Kidney (tissue), 14 donors: ENCODE measurements around the gene ARID5B. TPM values are rescaled to one million over a fixed set of nuclear protein-coding genes. Genes with fewer than 3 reads are reported as not detected.

Experiments used
- DNase-seq, 5 donors: peaks; one replicate each; pipeline ENCODE4 v3.0.0-alpha.2; 2013 to 2020
- FAIRE-seq: peaks from 2 replicates; lab custom pipeline; 2012; peaks lifted over from hg19 to GRCh38; lab: Jason Lieb, UNC
- H3K27ac ChIP-seq, 2 donors: one replicate each; pipeline ENCODE4 v1.7.0; 2013; ENCODE audit warnings: low read depth in 2 of 2, low read length in 2 of 2, inconsistent platforms in 1 of 2
- H3K27me3 ChIP-seq: one replicate; pipeline ENCODE4 v1.7.1; 2013; ENCODE audit warnings: low read length, inconsistent platforms; ENCODE audit not compliant: control insufficient read depth, insufficient read depth
- H3K36me3 ChIP-seq, 3 donors: one replicate each; pipeline versions ENCODE4 v1.7.0 to v1.7.1; 2013; ENCODE audit warnings: low read length in 3 of 3, control low read depth in 1 of 3, inconsistent platforms in 1 of 3; ENCODE audit not compliant: insufficient read depth in 3 of 3, control insufficient read depth in 2 of 3
- H3K4me1 ChIP-seq, 3 donors: one replicate each; pipeline versions ENCODE4 v1.7.0 to v1.7.1; 2013; ENCODE audit warnings: low read length in 3 of 3, inconsistent platforms in 1 of 3, low read depth in 1 of 3; ENCODE audit not compliant: control insufficient read depth in 2 of 3, insufficient read depth in 2 of 3
- H3K4me3 ChIP-seq, 3 donors: one replicate each; pipeline versions ENCODE4 v1.7.0 to v1.8.1; 2013; ENCODE audit warnings: low read length in 3 of 3, control low read depth in 1 of 3, inconsistent platforms in 1 of 3
- H3K9ac ChIP-seq, 3 donors: one replicate each; pipeline versions ENCODE4 v1.7.0 to v1.7.1; 2013; ENCODE audit warnings: low read length in 3 of 3, control low read depth in 1 of 3, inconsistent platforms in 1 of 3
- H3K9me3 ChIP-seq, 3 donors: one replicate each; pipeline versions ENCODE4 v1.7.0 to v1.7.1; 2013; ENCODE audit warnings: low read length in 3 of 3, control low read depth in 1 of 3, inconsistent platforms in 1 of 3; ENCODE audit not compliant: control insufficient read depth in 2 of 3, insufficient read depth in 1 of 3
- CTCF ChIP-seq: IDR thresholded peaks from 3 replicates; pipeline ENCODE4 v1.5.1; 2012; ENCODE audit warnings: mild to moderate bottlenecking, moderate library complexity, borderline replicate concordance; ENCODE audit not compliant: insufficient read depth; ENCODE audit errors: extremely low read depth
- intact Hi-C: fragments of 100-400 bp; cut with DNase I; formaldehyde crosslinking; loops from one replicate; pipeline ENCODE4 v1.11.1; 2022
- polyA plus RNA-seq: library from polyadenylated mRNA; stranded (reverse); fragments of 350-450 nt; fragmentation: Illumina TruSeq; extraction: RNeasy Lipid Tissue Mini Kit (QIAGEN cat#74804); gene quantifications from one replicate; pipeline ENCODE4 v1.2.3, GENCODE V29; 2014; ENCODE audit warnings: low read depth, low replicate concordance; ENCODE audit not compliant: insufficient read depth
- total RNA-seq: library from RNA; stranded (reverse); fragmentation: NEBNext Ultra II Directional; extraction: Animal tissue kit (Norgen Biotek cat#: 25700); gene quantifications from one replicate; pipeline ENCODE4 v1.2.1, GENCODE V29; 2021
- donor health status: control.
- donor health status: control.
- donor health status: control.
- donor health status: control.
- donor health status: control.
- donor health status: DM: yes; HTN: yes; CAD: no.
- donor health status: Normal renal cell carcinoma (clear cell type).

Gene ARID5B
- total and polyA plus RNA-seq, 2 donors from 2014 or later = 8.6 to 77.9 TPM

- DNase-seq (peak; percentile 51 to 82 (median 70)), FAIRE-seq (peak; percentile 56)
- H3K9ac ChIP-seq = peak overlapping the region; percentile 70 to 96 (median 84)
- H3K9me3 ChIP-seq = no peaks in the 10 kb centered on the region
- intact Hi-C loops = no loop called here
- no peak for TF ChIP-seq CTCF
- H3K4me3 ChIP-seq = peak overlapping the region; percentile 73 to 91 (median 86)
- H3K4me1 ChIP-seq = peaks cover 22 to 68% (median 38%) of the 10 kb centered on the region in 3 donors
- no peaks in the 10 kb centered on the region for H3K27me3 ChIP-seq
- H3K36me3 ChIP-seq = peaks cover 10 to 23% (median 10%) of the 10 kb centered on the region in 3 donors
- H3K27ac ChIP-seq = peak overlapping the region; percentile 96 to 98
Observed at GRCh38 chr10:62050893-62051433, 149.5 kb downstream of the ARID5B start.

- intact Hi-C loops = no loop called here
- Histone ChIP-seq H3K9ac (peak overlapping the region in 1 of 3 donors; percentile 96), H3K36me3 (peaks cover 10 to 29% (median 10%) of the 10 kb centered on the region in 3 donors), H3K27me3 (no peaks in the 10 kb centered on the region), H3K4me1 (peaks cover 16 to 58% (median 31%) of the 10 kb centered on the region in 3 donors), H3K27ac (peak overlapping the region; percentile 80 to 96), H3K9me3 (no peaks in the 10 kb centered on the region), H3K4me3 (peak overlapping the region in 2 of 3 donors; percentile 86 to 91)
- FAIRE-seq = no peak
- TF ChIP-seq CTCF = no peak
- no peak for DNase-seq
Observed at GRCh38 chr10:62052276-62052675, 150.8 kb downstream of the ARID5B start.

- Histone ChIP-seq H3K9me3 (no peaks in the 10 kb centered on the region), H3K9ac (peak overlapping the region in 1 of 3 donors; percentile 2), H3K4me1 (peaks cover 6 to 57% (median 20%) of the 10 kb centered on the region in 3 donors), H3K4me3 (peak overlapping the region in 2 of 3 donors; percentile 45 to 86), H3K27me3 (no peaks in the 10 kb centered on the region), H3K36me3 (peaks cover 10 to 37% (median 10%) of the 10 kb centered on the region in 3 donors), H3K27ac (peak overlapping the region; percentile 66 to 80)
- no peak for TF ChIP-seq CTCF
- DNase-seq (no peak), FAIRE-seq (no peak)
- intact Hi-C loops = no loop called here
Observed at GRCh38 chr10:62053860-62054259, 152.4 kb downstream of the ARID5B start.

GRCh38 chr10:62054408-62054807 is 152.9 kb downstream of the ARID5B start:
- H3K27me3 ChIP-seq = no peaks in the 10 kb centered on the region
- intact Hi-C loops = no loop called here
- TF ChIP-seq CTCF = no peak
- H3K27ac ChIP-seq = peak overlapping the region; percentile 66 to 80
- no peak for DNase-seq
- no peak for FAIRE-seq
- H3K4me1 ChIP-seq = peaks cover 6 to 61% (median 22%) of the 10 kb centered on the region in 3 donors
- peak overlapping the region in 2 of 3 donors; percentile 45 to 86 for H3K4me3 ChIP-seq
- H3K9ac ChIP-seq = peak overlapping the region in 1 of 3 donors; percentile 2
- no peaks in the 10 kb centered on the region for H3K9me3 ChIP-seq
- H3K36me3 ChIP-seq = peaks cover 10 to 41% (median 10%) of the 10 kb centered on the region in 3 donors
